Spleen (tissue), 11 donors: ENCODE measurements around the gene RNF130. TPM values are rescaled to one million over a fixed set of nuclear protein-coding genes. Genes with fewer than 3 reads are reported as not detected.
"Not testable (repeated sequence)": the region's sequence is repeated elsewhere in the genome, so short reads cannot be mapped to it uniquely, and the experiment has no call there.

Experiments
- DNase-seq: peaks from one replicate; pipeline ENCODE4 v3.0.0-alpha.2; 2020
- H3K27ac ChIP-seq, 8 donors: fragments of 200-600 bp; sonication (generic) in 7 of 8; 1 replicate in 4 of 8; 2 replicates in 4 of 8; pipeline versions ENCODE4 v1.5.0 to v1.8.0; 2016 to 2021; ENCODE audit warnings: inconsistent platforms in 4 of 8, mild to moderate bottlenecking in 4 of 8, moderate library complexity in 1 of 8
- H3K27me3 ChIP-seq, 7 donors: fragments of 200-600 bp; sonication (generic) in 6 of 7; replicated peaks in 1 of 7; 1 replicate in 4 of 7; 2 replicates in 3 of 7; pipeline versions ENCODE4 v1.5.0 to v1.8.0; 2016 to 2021; ENCODE audit warnings: inconsistent platforms in 3 of 7, mild to moderate bottlenecking in 1 of 7
- H3K36me3 ChIP-seq, 6 donors: fragments of 200-600 bp; sonication (generic) in 5 of 6; 1 replicate in 4 of 6; 2 replicates in 2 of 6; pipeline versions ENCODE4 v1.5.0 to v1.8.0; 2016 to 2021; ENCODE audit warnings: inconsistent platforms in 2 of 6
- H3K4me1 ChIP-seq, 6 donors: fragments of 200-600 bp; sonication (generic) in 5 of 6; 1 replicate in 3 of 6; 2 replicates in 3 of 6; pipeline versions ENCODE4 v1.5.0 to v1.8.0; 2016 to 2021; ENCODE audit warnings: inconsistent platforms in 3 of 6
- H3K4me3 ChIP-seq, 8 donors: fragments of 200-600 bp; sonication (generic) in 7 of 8; 1 replicate in 4 of 8; 2 replicates in 4 of 8; pipeline versions ENCODE4 v1.5.0 to v1.8.0; 2016 to 2021; ENCODE audit warnings: inconsistent platforms in 4 of 8, mild to moderate bottlenecking in 4 of 8, moderate library complexity in 2 of 8
- H3K9me3 ChIP-seq, 8 donors: fragments of 200-600 bp; sonication (generic) in 7 of 8; 1 replicate in 4 of 8; 2 replicates in 4 of 8; pipeline versions ENCODE4 v1.5.0 to v1.8.0; 2016 to 2021; ENCODE audit warnings: inconsistent platforms in 4 of 8
- POLR2A ChIP-seq, 3 donors: fragments of 450-650 bp; IDR thresholded peaks; one replicate each; pipeline ENCODE4 v1.5.1; 2017; ENCODE audit warnings: antibody characterized with exemption in 3 of 3, mild to moderate bottlenecking in 1 of 3
- POLR2AphosphoS5 ChIP-seq, 3 donors: sonication (generic); formaldehyde crosslinking; IDR thresholded peaks; one replicate each; pipeline ENCODE4 v1.5.1; 2017; ENCODE audit warnings: antibody characterized with exemption in 3 of 3
- WGBS, 5 donors: extraction: QIAGEN DNeasy Blood & Tissue Kit in 3 of 5; methylation state at CpG; one replicate each; pipeline versions ENCODE4 v1.1.5 to v1.1.7; 2013 to 2018; 5-methylcytosine and 5-hydroxymethylcytosine counted together
- intact Hi-C: fragments of 100-400 bp; cut with DNase I; formaldehyde crosslinking; loops from one replicate; pipeline ENCODE4 v1.15.0; 2023; ENCODE audit warnings: low total_unique reads
- polyA plus RNA-seq, 3 donors: library from polyadenylated mRNA; stranded (reverse); fragments of 200-250 nt; gene quantifications; one replicate each; pipeline ENCODE4 v1.2.1, GENCODE V29; 2013
- total RNA-seq, 7 donors: library from RNA; depleted of rRNA in 3 of 7; stranded (reverse); fragments of >200 nt in 3 of 7; fragmentation: NEBNext Ultra II Directional in 4 of 7; extraction: Animal tissue kit (Norgen Biotek cat#: 25700) in 4 of 7; gene quantifications; one replicate each; pipeline versions ENCODE4 v1.1.0 to v1.2.1, GENCODE V29; 2016 to 2021
- TF ChIP-seq, protein P1 (sequence below), 11 experiments: fragments of 200-600 bp in 7 of 11; fragments of 450-650 bp in 4 of 11; sonication (generic) in 4 of 11; IDR thresholded peaks in 8 of 11; conservative IDR thresholded peaks in 3 of 11; 1 replicate in 7 of 11; 2 replicates in 4 of 11; pipeline versions ENCODE4 v1.4.0 to v1.8.0; 2016 to 2021; ENCODE audit warnings: antibody characterized with exemption in 11 of 11, inconsistent platforms in 4 of 11, mild to moderate bottlenecking in 1 of 11
- donor health status: healthy with polysubstance abuse.
- donor health status: DM: no; HTN: no; CAD: no; lungs with moderate emphysema.
- donor health status: DM: no; HTN: no; CAD: no.
- donor health status: Bipolar disorder and iron deficiency.
- donor health status: healthy.
- donor health status: DM: no; HTN: no; CAD: no.
- donor health status: DM: yes; HTN: yes; CAD: no.

The RNF130 gene
- total and polyA plus RNA-seq, 10 donors: 44.1 to 119 (median 82.7) TPM

DNA sequence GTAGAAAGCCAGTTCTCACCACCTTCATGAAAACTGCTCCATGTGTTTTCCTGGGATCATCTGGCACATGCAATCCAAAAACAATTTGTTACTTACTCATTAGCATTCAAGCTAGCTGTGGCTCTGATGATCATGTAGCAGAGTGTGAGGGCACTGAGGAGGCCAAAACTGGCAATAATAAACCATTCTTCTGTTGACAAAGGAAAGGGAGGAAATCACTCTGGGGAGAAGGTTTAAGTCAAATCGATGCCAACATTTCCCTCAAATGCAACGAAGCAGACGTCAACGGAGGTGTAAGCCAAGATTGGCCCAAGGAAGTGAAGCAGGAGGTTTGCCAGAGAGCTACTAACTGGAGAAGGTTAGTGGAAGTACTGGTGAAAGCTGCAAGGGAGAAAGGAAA, 108.2 kb downstream of the RNF130 start:
- Histone ChIP-seq H3K27me3 (no peaks in the 10 kb centered on the region), H3K4me3 (no peak overlapping the region), H3K36me3 (peaks cover 6 to 90% (median 31%) of the 10 kb centered on the region in 6 donors), H3K4me1 (peaks cover 0 to 5% (median 0%) of the 10 kb centered on the region in 6 donors), H3K27ac (no peak overlapping the region), H3K9me3 (no peaks in the 10 kb centered on the region)
- WGBS, 5 donors: 88 to 97% (median 94%) methylated on average over 4 of the region's 4 CpGs
- no peak for DNase-seq
- TF ChIP-seq POLR2A (IDR thresholded peaks at IDR 0.05): no peak
- no peak for TF ChIP-seq POLR2AphosphoS5 (IDR thresholded peaks at IDR 0.05)
- TF ChIP-seq, protein P1, sequence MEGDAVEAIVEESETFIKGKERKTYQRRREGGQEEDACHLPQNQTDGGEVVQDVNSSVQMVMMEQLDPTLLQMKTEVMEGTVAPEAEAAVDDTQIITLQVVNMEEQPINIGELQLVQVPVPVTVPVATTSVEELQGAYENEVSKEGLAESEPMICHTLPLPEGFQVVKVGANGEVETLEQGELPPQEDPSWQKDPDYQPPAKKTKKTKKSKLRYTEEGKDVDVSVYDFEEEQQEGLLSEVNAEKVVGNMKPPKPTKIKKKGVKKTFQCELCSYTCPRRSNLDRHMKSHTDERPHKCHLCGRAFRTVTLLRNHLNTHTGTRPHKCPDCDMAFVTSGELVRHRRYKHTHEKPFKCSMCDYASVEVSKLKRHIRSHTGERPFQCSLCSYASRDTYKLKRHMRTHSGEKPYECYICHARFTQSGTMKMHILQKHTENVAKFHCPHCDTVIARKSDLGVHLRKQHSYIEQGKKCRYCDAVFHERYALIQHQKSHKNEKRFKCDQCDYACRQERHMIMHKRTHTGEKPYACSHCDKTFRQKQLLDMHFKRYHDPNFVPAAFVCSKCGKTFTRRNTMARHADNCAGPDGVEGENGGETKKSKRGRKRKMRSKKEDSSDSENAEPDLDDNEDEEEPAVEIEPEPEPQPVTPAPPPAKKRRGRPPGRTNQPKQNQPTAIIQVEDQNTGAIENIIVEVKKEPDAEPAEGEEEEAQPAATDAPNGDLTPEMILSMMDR (IDR thresholded peaks at IDR 0.05 in 8 of 11, conservative IDR thresholded peaks at IDR 0.05 in 3 of 11): no peak
- intact Hi-C loops: no loop called here

DNA sequence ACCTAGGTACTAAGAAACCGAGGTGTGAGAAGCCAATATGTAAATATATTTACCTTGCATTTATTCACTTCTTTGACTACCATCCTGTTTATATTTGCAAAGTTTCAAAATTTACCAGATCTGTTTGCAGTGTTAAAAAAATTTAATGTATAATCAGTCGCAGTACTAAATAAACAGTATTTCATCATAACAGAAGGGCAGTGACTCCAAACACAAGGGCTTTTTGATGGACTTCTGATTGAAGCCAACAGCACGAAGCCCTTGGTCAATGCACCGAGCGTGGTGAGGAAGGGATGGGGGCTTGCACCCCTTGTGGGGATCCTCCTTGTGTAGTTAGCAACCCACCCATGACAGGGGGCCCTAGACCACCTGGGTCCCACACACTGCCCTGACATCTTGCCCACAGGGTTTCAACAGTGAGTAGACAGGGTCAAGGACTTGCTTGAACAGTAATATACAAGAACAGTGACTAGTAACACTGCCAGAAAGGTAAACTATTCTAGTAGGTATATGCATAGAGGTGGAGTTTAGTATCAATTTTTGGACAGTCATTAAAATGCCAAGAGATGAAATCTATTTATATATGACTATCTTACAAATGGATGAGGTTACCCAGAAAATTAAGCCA, 111.2 kb downstream of the RNF130 start:
- TF ChIP-seq, protein P1 (IDR thresholded peaks at IDR 0.05 in 8 of 11, conservative IDR thresholded peaks at IDR 0.05 in 3 of 11): no peak
- TF ChIP-seq POLR2AphosphoS5 (IDR thresholded peaks at IDR 0.05): no peak
- TF ChIP-seq POLR2A (IDR thresholded peaks at IDR 0.05): no peak
- no peak overlapping the region for H3K27ac ChIP-seq
- intact Hi-C loops: no loop called here

DNA sequence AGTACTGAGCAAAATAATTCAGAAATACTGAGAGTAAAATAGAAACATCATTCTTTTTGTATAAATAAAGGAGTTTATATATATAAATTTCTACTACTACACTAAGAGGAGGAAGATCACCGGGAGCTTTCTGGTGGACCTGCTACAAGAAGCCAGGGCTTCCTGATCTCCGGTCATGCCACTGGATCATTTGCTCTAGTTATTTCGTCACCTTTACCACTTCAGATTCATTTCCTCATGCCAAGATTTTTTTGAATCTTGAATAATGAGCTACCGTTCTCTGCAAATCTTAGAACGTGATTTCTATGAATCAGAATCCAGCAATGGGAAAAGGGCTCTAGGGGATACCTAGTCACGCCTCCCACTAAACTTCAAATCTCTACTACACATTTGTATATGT, 111.9 kb downstream of the RNF130 start:
- 61 to 86% (median 79%) methylated on average over 6 of the region's 6 CpGs for WGBS, 5 donors
- H3K27ac ChIP-seq: no peak overlapping the region
- no peaks in the 10 kb centered on the region for H3K9me3 ChIP-seq
- TF ChIP-seq, protein P1 (IDR thresholded peaks at IDR 0.05 in 8 of 11, conservative IDR thresholded peaks at IDR 0.05 in 3 of 11): no peak
- TF ChIP-seq POLR2AphosphoS5 (IDR thresholded peaks at IDR 0.05) (no peak), POLR2A (IDR thresholded peaks at IDR 0.05) (no peak)
- no peaks in the 10 kb centered on the region for H3K27me3 ChIP-seq
- H3K4me1 ChIP-seq: peaks cover 0 to 3% (median 0%) of the 10 kb centered on the region in 6 donors
- DNase-seq: no peak
- no peak overlapping the region for H3K4me3 ChIP-seq
- H3K36me3 ChIP-seq: peaks cover 0 to 85% (median 27%) of the 10 kb centered on the region in 6 donors
- intact Hi-C loops: no loop called here

More for the DNA sequence above, 111.2 kb downstream of the RNF130 start:
- Histone ChIP-seq H3K4me3 (no peak overlapping the region), H3K36me3 (peaks cover 0 to 85% (median 20%) of the 10 kb centered on the region in 6 donors), H3K27me3 (no peaks in the 10 kb centered on the region), H3K9me3 (no peaks in the 10 kb centered on the region), H3K4me1 (peaks cover 0 to 5% (median 0%) of the 10 kb centered on the region in 6 donors)
- no peak for DNase-seq
- WGBS, 5 donors: 91 to 96% (median 92%) methylated on average over 5 of the region's 5 CpGs

DNA sequence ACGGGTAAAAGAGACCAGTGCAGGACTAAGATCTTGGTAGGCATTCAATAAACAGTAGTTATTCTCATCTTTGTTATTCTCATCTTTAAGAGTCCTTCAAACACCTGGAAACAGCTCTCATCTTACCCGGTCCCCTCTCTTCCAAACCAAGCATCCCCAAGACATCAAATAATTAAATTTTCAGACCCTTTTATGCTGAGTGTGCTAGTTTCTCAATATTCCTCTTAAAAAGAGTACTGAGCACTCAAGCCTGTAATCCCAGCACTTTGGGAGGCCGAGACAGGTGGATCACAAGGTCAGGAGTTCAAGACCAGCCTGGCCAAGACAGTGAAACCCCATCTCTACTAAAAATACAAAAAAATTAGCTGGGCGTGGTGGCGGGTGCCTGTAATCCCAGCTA, 112.4 kb downstream of the RNF130 start:
- H3K4me1 ChIP-seq, DNase-seq, H3K4me3 ChIP-seq, H3K9me3 ChIP-seq, H3K27me3 ChIP-seq, H3K27ac ChIP-seq, intact Hi-C loops: not testable (repeated sequence)
- peaks cover 0 to 85% (median 29%) of the 10 kb centered on the region in 6 donors for H3K36me3 ChIP-seq
- 89 to 97% (median 96%) methylated on average over 5 of the region's 5 CpGs for WGBS, 5 donors
